Fibroblast of the aortic adventitia (primary cell): ENCODE measurements around the gene TP73. TPM values are rescaled to one million over a fixed set of nuclear protein-coding genes. Genes with fewer than 3 reads are reported as not detected.

Experiments used
- DNase-seq: peaks from one replicate; pipeline ENCODE4 v3.0.0-alpha.2; 2010; ENCODE audit warnings: low read depth
- H3K4me3 ChIP-seq: 2 replicates; pipeline ENCODE4 v1.5.1; 2011; ENCODE audit warnings: low read depth, mild to moderate bottlenecking, control low read depth, low read length, moderate library complexity
- total RNA-seq: library from RNA; depleted of rRNA; stranded (reverse); fragments of >200 nt; gene quantifications from 2 replicates; pipeline ENCODE4 v1.2.3, GENCODE V29; 2012; ENCODE audit warnings: low replicate concordance
- TF ChIP-seq, protein P1 (sequence below): IDR thresholded peaks from 2 replicates; pipeline ENCODE4 v1.5.1; 2011; ENCODE audit warnings: mild to moderate bottlenecking, low read length, control low read depth, inconsistent platforms; ENCODE audit not compliant: insufficient read depth

Gene TP73
- total RNA-seq, 1 donor: 0.18 TPM

DNA sequence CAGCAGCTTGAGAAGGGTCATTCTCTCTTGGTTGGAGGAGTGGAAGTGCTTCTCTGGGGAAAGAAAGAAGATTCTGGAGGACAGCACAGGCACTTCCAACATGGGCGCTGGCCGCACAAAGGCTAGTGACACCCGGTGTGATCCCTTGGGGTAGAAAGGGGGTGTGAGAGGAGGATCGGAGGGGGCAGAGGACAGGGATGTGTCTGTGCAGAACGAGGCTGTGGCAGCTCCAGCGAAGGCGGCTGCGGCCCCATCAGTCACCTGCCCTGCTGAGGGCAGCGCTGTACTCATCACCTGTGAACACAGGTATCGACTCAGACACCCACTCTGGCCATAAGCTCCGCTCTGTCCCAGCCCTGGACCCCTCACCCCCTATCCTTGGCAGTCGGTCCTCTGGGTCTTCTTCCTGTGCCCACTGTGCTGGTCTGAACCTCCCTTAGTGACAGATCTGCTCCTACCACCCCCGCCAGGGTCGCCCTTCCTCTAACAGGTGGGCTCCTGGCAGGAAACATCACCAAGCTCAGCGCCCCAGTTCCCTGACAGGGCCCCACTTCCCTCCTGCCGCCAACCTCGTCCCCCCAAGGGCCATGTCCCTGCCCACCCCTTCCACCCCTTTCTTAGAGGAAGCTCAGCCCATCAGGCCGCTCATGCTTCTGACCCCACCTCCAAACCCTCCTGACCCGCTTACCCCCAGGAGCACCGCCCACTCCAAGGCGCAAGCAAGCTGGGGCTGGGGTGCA lies 20.1 kb downstream of the TP73 start:
- TF ChIP-seq, protein P1, sequence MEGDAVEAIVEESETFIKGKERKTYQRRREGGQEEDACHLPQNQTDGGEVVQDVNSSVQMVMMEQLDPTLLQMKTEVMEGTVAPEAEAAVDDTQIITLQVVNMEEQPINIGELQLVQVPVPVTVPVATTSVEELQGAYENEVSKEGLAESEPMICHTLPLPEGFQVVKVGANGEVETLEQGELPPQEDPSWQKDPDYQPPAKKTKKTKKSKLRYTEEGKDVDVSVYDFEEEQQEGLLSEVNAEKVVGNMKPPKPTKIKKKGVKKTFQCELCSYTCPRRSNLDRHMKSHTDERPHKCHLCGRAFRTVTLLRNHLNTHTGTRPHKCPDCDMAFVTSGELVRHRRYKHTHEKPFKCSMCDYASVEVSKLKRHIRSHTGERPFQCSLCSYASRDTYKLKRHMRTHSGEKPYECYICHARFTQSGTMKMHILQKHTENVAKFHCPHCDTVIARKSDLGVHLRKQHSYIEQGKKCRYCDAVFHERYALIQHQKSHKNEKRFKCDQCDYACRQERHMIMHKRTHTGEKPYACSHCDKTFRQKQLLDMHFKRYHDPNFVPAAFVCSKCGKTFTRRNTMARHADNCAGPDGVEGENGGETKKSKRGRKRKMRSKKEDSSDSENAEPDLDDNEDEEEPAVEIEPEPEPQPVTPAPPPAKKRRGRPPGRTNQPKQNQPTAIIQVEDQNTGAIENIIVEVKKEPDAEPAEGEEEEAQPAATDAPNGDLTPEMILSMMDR: no peak
- no peak for DNase-seq
- no peak overlapping the region for H3K4me3 ChIP-seq

DNA sequence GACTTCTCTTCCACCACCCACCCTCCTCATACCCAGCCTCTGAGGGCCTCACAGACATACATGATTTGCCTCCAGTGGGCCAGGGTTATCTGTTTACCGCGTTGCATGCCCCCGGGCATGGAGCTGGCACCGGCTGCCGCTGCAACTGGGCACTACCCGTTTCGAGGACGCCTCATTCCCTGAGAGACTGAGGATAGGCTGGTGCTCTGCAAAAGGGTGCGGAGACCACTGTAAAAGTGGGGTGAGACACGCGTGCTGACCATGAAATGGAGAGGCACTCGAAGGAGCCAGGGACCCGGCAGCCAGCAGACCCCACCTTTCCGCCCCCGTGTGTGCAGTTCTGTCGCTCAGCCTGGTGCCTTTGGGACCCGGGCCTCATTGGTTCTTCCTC lies 20.6 kb downstream of the TP73 start:
- no peak for DNase-seq
- TF ChIP-seq, protein P1: no peak
- no peak overlapping the region for H3K4me3 ChIP-seq

DNA sequence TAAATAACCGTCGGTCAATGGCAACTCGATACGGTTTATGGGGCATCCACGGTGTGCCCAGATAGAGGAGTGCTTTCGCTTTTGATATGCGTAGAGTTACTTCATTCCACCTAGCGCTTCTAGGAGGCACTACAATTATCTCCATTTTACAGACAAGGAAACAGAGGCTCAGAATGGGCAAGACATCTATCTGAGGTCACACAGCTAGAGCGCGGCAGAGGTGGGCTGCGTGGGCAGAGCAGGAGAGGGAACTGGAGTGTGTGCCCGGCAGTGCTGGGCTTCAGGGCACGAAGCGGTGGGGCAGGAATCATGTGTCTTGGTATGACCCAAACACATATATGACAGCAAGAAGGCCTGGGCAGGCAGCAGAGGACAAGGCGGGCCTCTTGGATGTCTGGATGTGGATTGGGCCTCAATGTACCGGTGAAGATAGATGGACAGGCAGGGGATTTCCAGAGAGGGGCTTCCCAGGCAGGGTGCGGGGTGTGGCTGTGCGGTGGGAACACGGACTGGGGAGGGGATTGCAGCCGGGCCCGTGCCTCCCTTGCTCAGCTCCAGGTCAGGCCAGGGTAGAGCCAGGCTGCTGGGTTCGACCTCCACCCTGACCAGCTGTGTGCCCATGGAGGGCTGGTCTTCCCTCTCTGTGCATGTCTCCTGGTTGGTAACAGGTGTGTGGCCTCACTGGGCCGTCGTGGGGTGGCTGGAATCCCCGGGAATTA lies 21.2 kb downstream of the TP73 start:
- H3K4me3 ChIP-seq: no peak overlapping the region
- no peak for DNase-seq
- TF ChIP-seq, protein P1: no peak

DNA sequence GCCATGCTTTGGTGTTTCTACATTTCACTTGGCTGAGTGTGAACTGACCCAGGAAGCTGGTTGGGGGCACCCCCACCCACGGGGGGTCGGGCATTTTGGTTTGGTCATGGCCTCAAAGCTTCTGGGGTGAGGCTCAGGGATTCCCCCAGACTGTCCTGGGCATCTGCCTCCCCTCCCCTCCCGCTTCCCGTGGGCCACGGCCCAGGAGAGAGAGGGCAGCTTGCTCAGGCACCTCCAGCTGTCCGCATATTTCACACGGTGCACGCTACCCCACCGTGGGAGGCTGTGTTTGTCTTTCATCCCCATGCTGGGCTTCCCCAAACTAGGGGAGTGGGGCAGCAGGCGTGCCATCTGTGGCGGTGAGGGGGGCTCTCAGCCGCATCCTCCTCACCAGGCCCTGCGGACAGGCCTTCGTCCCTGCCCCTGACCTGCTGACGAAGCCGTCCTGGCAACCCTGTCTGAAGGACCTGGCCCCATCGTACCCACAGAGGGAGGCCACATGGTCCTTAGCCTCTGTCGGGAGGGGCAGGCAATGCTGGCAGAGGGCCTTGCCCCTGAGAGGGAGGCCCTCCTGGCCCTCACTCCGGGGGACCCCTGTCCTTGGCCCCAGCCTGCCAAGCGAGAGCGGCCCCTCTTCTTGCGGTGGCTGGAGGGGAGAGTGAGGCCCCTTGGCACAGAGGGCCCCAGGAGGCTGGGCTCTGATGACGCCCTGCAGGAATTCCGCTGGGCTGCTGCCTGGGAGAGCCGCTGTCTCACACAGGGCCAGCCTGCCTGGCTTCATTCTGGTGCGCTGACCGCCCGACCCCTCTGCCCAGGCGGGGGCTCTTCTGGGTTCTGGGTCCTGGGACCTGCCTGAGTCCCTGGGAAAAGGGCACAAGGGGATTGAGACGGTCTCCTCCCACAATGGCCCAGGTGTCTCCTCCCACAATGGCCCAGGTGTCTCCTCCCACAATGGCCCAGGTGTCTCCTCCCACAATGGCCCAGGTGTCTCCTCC lies 22.1 kb downstream of the TP73 start:
- no peak overlapping the region for H3K4me3 ChIP-seq
- no peak for DNase-seq
- TF ChIP-seq, protein P1: no peak

DNA sequence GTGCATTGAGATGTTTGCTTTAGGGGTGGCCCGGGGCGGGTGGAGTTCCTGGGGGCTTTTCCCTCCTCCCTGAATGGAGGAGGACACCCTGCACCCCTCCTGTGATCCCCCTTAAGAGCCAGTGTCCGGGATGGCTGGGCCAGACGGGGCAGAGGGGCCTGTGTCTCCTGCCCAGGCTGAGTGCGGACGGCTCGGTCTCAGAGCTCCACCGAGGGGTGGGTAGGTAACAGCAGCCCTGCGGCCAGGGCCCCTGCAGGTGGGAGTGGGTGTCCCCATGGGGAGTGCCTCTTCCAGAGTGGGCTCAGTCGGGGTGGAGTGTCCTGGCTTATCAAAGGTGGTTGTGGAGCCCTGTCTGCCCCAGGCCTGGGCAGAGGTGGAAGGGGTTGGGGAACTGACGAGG lies 23.1 kb downstream of the TP73 start:
- TF ChIP-seq, protein P1: no peak
- no peak for DNase-seq
- no peak overlapping the region for H3K4me3 ChIP-seq
